ENCODE data around the gene CTLA4.

GRCh38 chr2:203826704-203827103 lies 40.9 kb upstream of the CTLA4 start:
- no peak for TF ChIP-seq EZH2 (IDR thresholded peaks at IDR 0.05; ENCODE audit: insufficient read depth, poor library complexity, severe bottlenecking)
- TF ChIP-seq EZH2phosphoT487 (IDR thresholded peaks at IDR 0.05; ENCODE audit: insufficient read depth, low read depth), result no peak
